ENCODE measurements around the gene ARL6IP6. TPM values are rescaled to one million over a fixed set of nuclear protein-coding genes. Genes with fewer than 3 reads are reported as not detected.

The ARL6IP6 gene
- polyA plus RNA-seq, 1 of the 3 experiments (the other 2 are of a cell fraction), result 25.8 TPM

DNA sequence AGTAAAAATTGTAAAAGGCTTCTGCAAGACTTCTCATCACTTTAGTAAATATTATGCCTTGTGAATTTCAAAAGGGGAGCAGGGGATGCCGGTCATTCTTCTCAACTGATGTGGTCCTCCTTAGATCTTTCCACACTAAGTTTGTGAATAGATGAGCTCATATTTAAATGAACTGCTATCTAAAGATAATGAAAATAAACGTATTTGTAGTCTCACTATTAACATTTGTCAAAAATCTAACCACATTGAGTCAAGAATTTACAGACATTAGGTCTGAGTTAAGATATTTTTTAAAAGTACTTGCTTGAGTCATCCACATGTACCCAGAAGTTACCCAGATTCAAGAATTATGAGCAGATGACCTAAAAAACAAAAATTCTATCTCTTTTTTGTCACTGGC lies 7.7 kb upstream of the ARL6IP6 start:
- CTCF ChIA-PET, result interaction anchor here (0.7 kb wide), 1 partner anchor 17 kb away, joined by 3 read pairs; no protein-coding TSS in a partner anchor
- TF ChIP-seq GABPA (IDR thresholded peaks at IDR 0.05; ENCODE audit: low read depth), result no peak
- no peak for TF ChIP-seq FOXJ3 (CRISPR knock-in tag; IDR thresholded peaks at IDR 0.05)
- TF ChIP-seq USF2 (IDR thresholded peaks at IDR 0.05; ENCODE audit: borderline replicate concordance, low read depth, low read length), result no peak
- no peak for TF ChIP-seq RFX5 (IDR thresholded peaks at IDR 0.05; ENCODE audit: low read length)
- no peak for TF ChIP-seq REST (IDR thresholded peaks at IDR 0.05; ENCODE audit: low read depth, low read length)
- H3K4me1 ChIP-seq (ENCODE audit: control insufficient read depth in 1 of 2, insufficient read depth in 2 of 2, low read depth in 1 of 2, low read length in 1 of 2), result peaks cover 4 to 11% of the 10 kb centered on the region in 2 experiments; a peak in 3 of 4 replicates
- H3F3A ChIP-seq (replicated peaks; ENCODE audit: insufficient read depth), result peaks cover 8% of the 10 kb centered on the region
- no peaks in the 10 kb centered on the region for H3K27me3 ChIP-seq (ENCODE audit: insufficient read depth)
- DNase-seq, result no peak
- no peak overlapping the region for H2AFZ ChIP-seq (ENCODE audit: low read depth)
- H3K9me3 ChIP-seq, result no peaks in the 10 kb centered on the region
- 86% methylated on average over 2 of the region's 2 CpGs for WGBS (ENCODE audit: low lambda C conversion rate)
- peaks cover 71% of the 10 kb centered on the region for H4K20me1 ChIP-seq (ENCODE audit: insufficient read depth)
- H3K27ac ChIP-seq (ENCODE audit: low read depth in 2 of 2, low read length in 1 of 2), result no peak overlapping the region
- no peak overlapping the region for H3K4me3 ChIP-seq (ENCODE audit: low read depth in 2 of 2, low read length in 1 of 2)
- POLR2A ChIA-PET, result no interaction called here
- H3K79me2 ChIP-seq (ENCODE audit: insufficient read depth), result peaks cover 100% of the 10 kb centered on the region
- no peak overlapping the region for H3K9ac ChIP-seq
- H3K9me2 ChIP-seq, result no peaks in the 10 kb centered on the region
- peaks cover 72 to 79% of the 10 kb centered on the region in 2 experiments for H3K36me3 ChIP-seq (replicated peaks in 1 of 2; ENCODE audit: control insufficient read depth in 1 of 2, insufficient read depth in 2 of 2, low read length in 1 of 2)
- H3K4me2 ChIP-seq, result no peak overlapping the region

- Histone ChIP-seq H3F3A (replicated peaks; ENCODE audit: insufficient read depth) (peaks cover 11% of the 10 kb centered on the region), H3K27me3 (ENCODE audit: insufficient read depth) (no peaks in the 10 kb centered on the region), H3K4me3 (ENCODE audit: low read depth in 2 of 2, low read length in 1 of 2) (no peak overlapping the region), H3K9me2 (no peaks in the 10 kb centered on the region), H4K20me1 (ENCODE audit: insufficient read depth) (peaks cover 45% of the 10 kb centered on the region), H3K79me2 (ENCODE audit: insufficient read depth) (peaks cover 87% of the 10 kb centered on the region), H3K27ac (ENCODE audit: low read depth in 2 of 2, low read length in 1 of 2) (no peak overlapping the region), H2AFZ (ENCODE audit: low read depth) (no peak overlapping the region), H3K4me2 (peak overlapping the region; percentile 88; the same call in 1 of the 2 replicates), H3K9me3 (no peaks in the 10 kb centered on the region), H3K9ac (no peak overlapping the region), H3K36me3 (replicated peaks in 1 of 2; ENCODE audit: control insufficient read depth in 1 of 2, insufficient read depth in 2 of 2, low read length in 1 of 2) (peaks cover 50% of the 10 kb centered on the region in 2 experiments), H3K4me1 (ENCODE audit: control insufficient read depth in 1 of 2, insufficient read depth in 2 of 2, low read depth in 1 of 2, low read length in 1 of 2) (peaks cover 8 to 11% of the 10 kb centered on the region in 2 experiments; a peak in 3 of 4 replicates)
- POLR2A ChIA-PET, result no interaction called here
- 94% methylated on average over 1 of the region's 1 CpG for whole genome bisulfite sequencing (ENCODE audit: low lambda C conversion rate)
- TF ChIP-seq MXI1 (IDR thresholded peaks at IDR 0.05; ENCODE audit: low read depth, low read length) (no peak), NRF1 (IDR thresholded peaks at IDR 0.05; ENCODE audit: low read depth, low read length) (no peak), CTCF (IDR thresholded peaks at IDR 0.05) (no peak), RAD21 (IDR thresholded peaks at IDR 0.05; ENCODE audit: low read length) (no peak), GABPA (IDR thresholded peaks at IDR 0.05; ENCODE audit: low read depth) (no peak), POLR2AphosphoS5 (IDR thresholded peaks at IDR 0.05; ENCODE audit: low read depth, low read length) (no peak), JUND (IDR thresholded peaks at IDR 0.05) (no peak), FOXJ3 (CRISPR knock-in tag; IDR thresholded peaks at IDR 0.05) (no peak), EP300 (IDR thresholded peaks at IDR 0.05; ENCODE audit: borderline replicate concordance in 1 of 2, low read depth in 1 of 2, low read length in 1 of 2) (no peak), SIN3A (IDR thresholded peaks at IDR 0.05; ENCODE audit: borderline replicate concordance, low read depth, low read length) (no peak)
- TF ChIP-seq, protein P1, sequence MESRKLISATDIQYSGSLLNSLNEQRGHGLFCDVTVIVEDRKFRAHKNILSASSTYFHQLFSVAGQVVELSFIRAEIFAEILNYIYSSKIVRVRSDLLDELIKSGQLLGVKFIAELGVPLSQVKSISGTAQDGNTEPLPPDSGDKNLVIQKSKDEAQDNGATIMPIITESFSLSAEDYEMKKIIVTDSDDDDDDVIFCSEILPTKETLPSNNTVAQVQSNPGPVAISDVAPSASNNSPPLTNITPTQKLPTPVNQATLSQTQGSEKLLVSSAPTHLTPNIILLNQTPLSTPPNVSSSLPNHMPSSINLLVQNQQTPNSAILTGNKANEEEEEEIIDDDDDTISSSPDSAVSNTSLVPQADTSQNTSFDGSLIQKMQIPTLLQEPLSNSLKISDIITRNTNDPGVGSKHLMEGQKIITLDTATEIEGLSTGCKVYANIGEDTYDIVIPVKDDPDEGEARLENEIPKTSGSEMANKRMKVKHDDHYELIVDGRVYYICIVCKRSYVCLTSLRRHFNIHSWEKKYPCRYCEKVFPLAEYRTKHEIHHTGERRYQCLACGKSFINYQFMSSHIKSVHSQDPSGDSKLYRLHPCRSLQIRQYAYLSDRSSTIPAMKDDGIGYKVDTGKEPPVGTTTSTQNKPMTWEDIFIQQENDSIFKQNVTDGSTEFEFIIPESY (IDR thresholded peaks at IDR 0.05; ENCODE audit: borderline replicate concordance, low read depth), result no peak
- TF ChIP-seq, protein P2, sequence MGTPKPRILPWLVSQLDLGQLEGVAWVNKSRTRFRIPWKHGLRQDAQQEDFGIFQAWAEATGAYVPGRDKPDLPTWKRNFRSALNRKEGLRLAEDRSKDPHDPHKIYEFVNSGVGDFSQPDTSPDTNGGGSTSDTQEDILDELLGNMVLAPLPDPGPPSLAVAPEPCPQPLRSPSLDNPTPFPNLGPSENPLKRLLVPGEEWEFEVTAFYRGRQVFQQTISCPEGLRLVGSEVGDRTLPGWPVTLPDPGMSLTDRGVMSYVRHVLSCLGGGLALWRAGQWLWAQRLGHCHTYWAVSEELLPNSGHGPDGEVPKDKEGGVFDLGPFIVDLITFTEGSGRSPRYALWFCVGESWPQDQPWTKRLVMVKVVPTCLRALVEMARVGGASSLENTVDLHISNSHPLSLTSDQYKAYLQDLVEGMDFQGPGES (IDR thresholded peaks at IDR 0.05; ENCODE audit: low read depth, low read length), result no peak
- CTCF ChIA-PET, result interaction anchor here (0.6 to 2.1 kb wide), 6 partner anchors 10 to 540 kb away, joined by 3 to 5 read pairs (median 5); partner anchors contain the start of gene STAM2
- no peak for DNase-seq
These were observed 3.3 kb upstream of the ARL6IP6 start for GRCh38 chr2:152715112-152715511.
